Fibroblast of peridontal ligament (primary cell): ENCODE data around the gene MYO7A.

Experiments used
- DNase-seq: peaks from one replicate; pipeline ENCODE4 v3.0.0-alpha.2; 2010; ENCODE audit errors: extremely low read depth

Gene MYO7A

GRCh38 chr11:77127920-77128691 lies at the start of gene MYO7A:
Gene MYO7A (plus strand): TSS chr11:77128246. CDS start chr11:77130635, 2,389 bp downstream.
- no peak for DNase-seq

GRCh38 chr11:77079666-77080065 lies 48.4 kb upstream of the MYO7A start:
- no peak for DNase-seq

GRCh38 chr11:77080643-77081210 lies 47.3 kb upstream of the MYO7A start:
- peak; percentile 18 for DNase-seq

- DNase-seq, result no peak
Observed at GRCh38 chr11:77081381-77081851, 46.6 kb upstream of the MYO7A start.

GRCh38 chr11:77081976-77082836 lies 45.8 kb upstream of the MYO7A start:
- DNase-seq, result no peak

GRCh38 chr11:77082838-77083565 lies 45.0 kb upstream of the MYO7A start:
- DNase-seq, result peak; percentile 44

GRCh38 chr11:77083566-77084245 lies 44.3 kb upstream of the MYO7A start:
- DNase-seq, result no peak

GRCh38 chr11:77084581-77085191 lies 43.4 kb upstream of the MYO7A start:
- no peak for DNase-seq

- DNase-seq, result no peak
Observed at GRCh38 chr11:77085652-77086051, 42.4 kb upstream of the MYO7A start.

- no peak for DNase-seq
Observed at GRCh38 chr11:77086521-77087472, 41.2 kb upstream of the MYO7A start.

GRCh38 chr11:77087723-77088225 lies 40.3 kb upstream of the MYO7A start:
- DNase-seq, result no peak

- no peak for DNase-seq
Observed at GRCh38 chr11:77088236-77089003, 39.6 kb upstream of the MYO7A start.

GRCh38 chr11:77089004-77089545 lies 39.0 kb upstream of the MYO7A start:
- DNase-seq, result no peak

GRCh38 chr11:77090046-77090372 lies 38.0 kb upstream of the MYO7A start:
- no peak for DNase-seq

- DNase-seq, result no peak
Observed at GRCh38 chr11:77090373-77091111, 37.5 kb upstream of the MYO7A start.

- DNase-seq, result peak; percentile 65
Observed at GRCh38 chr11:77091146-77091940, 36.7 kb upstream of the MYO7A start.

GRCh38 chr11:77092382-77092781 lies 35.7 kb upstream of the MYO7A start:
- no peak for DNase-seq
